HepG2 (cell line): Measurements from ENCODE around the gene MS4A15. TPM values are rescaled to one million over a fixed set of nuclear protein-coding genes. Genes with fewer than 3 reads are reported as not detected.

Experiments used
- ATAC-seq: fragments of 200-7000 bp; cut with Tn5 transposase; 3 replicates; pipeline ENCODE4 v1.9.1; 2020; ENCODE audit warnings: mild to moderate bottlenecking, moderate library complexity
- BruUV-seq: library from RNA; stranded (reverse); fragments of 400-500 nt; replicated peaks from 2 replicates; lab custom pipeline; 2021; lab: Mats Ljungman, UMichigan
- CTCF ChIA-PET: fragments of 300-600 bp; formaldehyde crosslinking; extraction: SDS; loops from one replicate; lab custom pipeline; 2021; ENCODE audit warnings: low total read pairs, inconsistent platforms, low intra/inter-chr PET ratio; lab: Yijun Ruan, JAX
- POLR2A ChIA-PET: fragments of 350-600 bp; sonication (Branson Sonifier 250); formaldehyde crosslinking; loops from one replicate; lab custom pipeline; 2020; ENCODE audit warnings: antibody characterized with exemption, inconsistent platforms; lab: Yijun Ruan, JAX
- DNase-seq: peaks from one replicate; pipeline ENCODE4 v3.0.0-alpha.2; 2015; ENCODE audit warnings: low spot score
- FAIRE-seq: peaks from 3 replicates; lab custom pipeline; 2011; peaks lifted over from hg19 to GRCh38; lab: Jason Lieb, UNC
- H2AFZ ChIP-seq: one replicate; pipeline ENCODE4 v1.6.1; 2011; ENCODE audit warnings: low read length, inconsistent platforms
- H3K27ac ChIP-seq: fragments of 300-600 bp; 3 replicates; pipeline ENCODE4 v1.8.0; 2011; ENCODE audit warnings: mixed run types, mild to moderate bottlenecking, mixed read lengths, low read length, inconsistent platforms; ENCODE audit not compliant: insufficient read depth; ENCODE audit errors: extremely low read length
- H3K27me3 ChIP-seq, 2 experiments: fragments of 200-600 bp in 1 of 2; 2 replicates in 1 of 2; 3 replicates in 1 of 2; pipeline versions ENCODE4 v1.6.0 to v1.8.0; 2011; ENCODE audit warnings: low read length in 2 of 2, mild to moderate bottlenecking in 2 of 2, moderate library complexity in 2 of 2, inconsistent platforms in 1 of 2; ENCODE audit not compliant: insufficient read depth in 2 of 2, control insufficient read depth in 1 of 2
- H3K36me3 ChIP-seq, 2 experiments: fragments of 200-600 bp in 1 of 2; replicated peaks in 1 of 2; 2 replicates in 1 of 2; 3 replicates in 1 of 2; pipeline versions ENCODE4 v1.5.1 to v1.8.0; 2011; ENCODE audit warnings: low read length in 2 of 2, inconsistent platforms in 1 of 2; ENCODE audit not compliant: insufficient read depth in 2 of 2, control insufficient read depth in 1 of 2
- H3K4me1 ChIP-seq: 2 replicates; pipeline ENCODE4 v1.5.1; 2012; ENCODE audit warnings: low read length, inconsistent platforms; ENCODE audit not compliant: insufficient read depth
- H3K4me2 ChIP-seq: 2 replicates; pipeline ENCODE4 v1.6.0; 2011; ENCODE audit warnings: low read depth, low read length, inconsistent platforms
- H3K4me3 ChIP-seq, 3 experiments: fragments of 200-600 bp in 1 of 3; sonication (generic), shearing (Covaris generic) in 1 of 3; replicated peaks in 1 of 3; 2 replicates each; pipeline ENCODE4 v1.5.1; 2011 to 2016; ENCODE audit warnings: low read length in 3 of 3, inconsistent platforms in 2 of 3, low read depth in 2 of 3, mild to moderate bottlenecking in 2 of 3, control low read depth in 1 of 3, mixed read lengths in 1 of 3; ENCODE audit not compliant: insufficient read depth in 1 of 3
- H3K79me2 ChIP-seq: one replicate; pipeline ENCODE4 v1.6.1; 2011; ENCODE audit warnings: low read length, inconsistent platforms; ENCODE audit not compliant: insufficient read depth
- H3K9ac ChIP-seq: 2 replicates; pipeline ENCODE4 v1.6.0; 2011; ENCODE audit warnings: mild to moderate bottlenecking, low read depth, low read length, inconsistent platforms; ENCODE audit not compliant: insufficient read depth
- H3K9me3 ChIP-seq: 2 replicates; pipeline ENCODE4 v1.5.1; 2012; ENCODE audit warnings: mild to moderate bottlenecking, low read length
- H4K20me1 ChIP-seq: 2 replicates; pipeline ENCODE4 v1.6.0; 2011; ENCODE audit warnings: inconsistent platforms, mild to moderate bottlenecking, low read length, moderate library complexity; ENCODE audit not compliant: insufficient read depth
- CAMTA2 ChIP-seq: sonication (generic); formaldehyde crosslinking; IDR thresholded peaks from 2 replicates; pipeline ENCODE4 v1.4.0; 2020; ENCODE audit warnings: mild to moderate bottlenecking, missing genetic modification reagents, borderline replicate concordance
- FOSL1 ChIP-seq: sonication (generic); formaldehyde crosslinking; IDR thresholded peaks from 2 replicates; pipeline ENCODE4 v1.9.0; 2021; ENCODE audit warnings: missing genetic modification reagents, borderline replicate concordance
- GZF1 ChIP-seq: sonication (generic); formaldehyde crosslinking; IDR thresholded peaks from 2 replicates; pipeline ENCODE4 v1.5.1; 2020; ENCODE audit warnings: mild to moderate bottlenecking, missing genetic modification reagents
- KLF13 ChIP-seq: sonication (generic); formaldehyde crosslinking; IDR thresholded peaks from 2 replicates; pipeline ENCODE4 v1.4.0; 2020; ENCODE audit warnings: mild to moderate bottlenecking, missing genetic modification reagents
- MEIS2 ChIP-seq: sonication (generic); formaldehyde crosslinking; IDR thresholded peaks from 2 replicates; pipeline ENCODE4 v1.9.0; 2021; ENCODE audit warnings: mild to moderate bottlenecking, missing genetic modification reagents
- NFE2 ChIP-seq: sonication (generic); formaldehyde crosslinking; IDR thresholded peaks from 2 replicates; pipeline ENCODE4 v1.4.0; 2020; ENCODE audit warnings: missing genetic modification reagents
- SALL2 ChIP-seq: sonication (generic); formaldehyde crosslinking; IDR thresholded peaks from 2 replicates; pipeline ENCODE4 v1.8.1; 2023; ENCODE audit warnings: mild to moderate bottlenecking, missing genetic modification reagents, inconsistent platforms
- SMARCE1 ChIP-seq: fragments of 450-650 bp; IDR thresholded peaks from 2 replicates; pipeline ENCODE4 v1.6.1; 2017; ENCODE audit warnings: borderline replicate concordance
- WIZ ChIP-seq: sonication (generic); formaldehyde crosslinking; IDR thresholded peaks from 2 replicates; pipeline ENCODE4 v1.5.1; 2020; ENCODE audit warnings: mild to moderate bottlenecking, missing genetic modification reagents
- YEATS4 ChIP-seq: sonication (generic); formaldehyde crosslinking; IDR thresholded peaks from 2 replicates; pipeline ENCODE4 v1.4.0; 2020; ENCODE audit warnings: missing genetic modification reagents, borderline replicate concordance
- ZNF30 ChIP-seq: sonication (generic); formaldehyde crosslinking; IDR thresholded peaks from 2 replicates; pipeline ENCODE4 v1.5.0; 2020; ENCODE audit warnings: mild to moderate bottlenecking, missing genetic modification reagents
- ZNF703 ChIP-seq: sonication (generic); formaldehyde crosslinking; IDR thresholded peaks from 2 replicates; pipeline ENCODE4 v1.5.1; 2020; ENCODE audit warnings: missing genetic modification reagents, mild to moderate bottlenecking, moderate library complexity, borderline replicate concordance
- WGBS: methylation state at CpG from one replicate; pipeline ENCODE4 v1.1.6; 2017; ENCODE audit warnings: low lambda C conversion rate; 5-methylcytosine and 5-hydroxymethylcytosine counted together
- in situ Hi-C: cut with HindIII; loops from 2 replicates; pipeline ENCODE4 v1.10.0; 2017; ENCODE audit warnings: low pct_unique_long_range_greater_than_20kb; ENCODE audit not compliant: extremely low pct_ligation_motif_present
- intact Hi-C: fragments of 100-400 bp; cut with micrococcal nuclease; formaldehyde crosslinking; loops from one replicate; pipeline ENCODE4 v1.10.0; 2022; ENCODE audit not compliant: unreplicated experiment
- polyA plus RNA-seq, 8 experiments: library from polyadenylated mRNA; depleted of rRNA in 3 of 8; stranded (reverse) in 7 of 8; unstranded in 1 of 8; fragments of >200 nt; fragmentation: Illumina TruSeq in 4 of 8; extraction: Trizol in 4 of 8; gene quantifications; 2 replicates each; pipeline versions ENCODE4 v1.2.1 to v1.2.3, GENCODE V29; 2011 to 2016; ENCODE audit warnings: low read depth in 4 of 8, missing spikeins in 1 of 8, mixed read lengths in 1 of 8; ENCODE audit not compliant: insufficient read depth in 1 of 8
- total RNA-seq, 5 experiments: library from RNA; depleted of rRNA; stranded (reverse); fragments of >200 nt; fragmentation: Illumina TruSeq; extraction: Trizol; gene quantifications; 2 replicates each; pipeline ENCODE4 v1.2.3, GENCODE V29; 2016; ENCODE audit warnings: low read depth in 1 of 5
- TF ChIP-seq, protein P1 (sequence below): IDR thresholded peaks from 2 replicates; pipeline ENCODE4 v1.6.1; 2016; ENCODE audit warnings: control low read depth
- TF ChIP-seq, protein P2 (sequence below): sonication (generic); formaldehyde crosslinking; IDR thresholded peaks from 2 replicates; pipeline ENCODE4 v1.5.1; 2020; ENCODE audit warnings: missing genetic modification reagents, mild to moderate bottlenecking, borderline replicate concordance
- TF ChIP-seq, protein P3 (sequence below): sonication (generic); formaldehyde crosslinking; IDR thresholded peaks from 2 replicates; pipeline ENCODE4 v1.5.1; 2020; ENCODE audit warnings: missing genetic modification reagents, mild to moderate bottlenecking, borderline replicate concordance
- TF ChIP-seq, protein P4 (sequence below): IDR thresholded peaks from 2 replicates; pipeline ENCODE4 v1.6.1; 2018; ENCODE audit warnings: missing genetic modification reagents, mild to moderate bottlenecking, missing compliant biosample characterization

The MS4A15 gene
- total and polyA plus RNA-seq, 2 of the 13 experiments (the other 11 are each of a cell fraction or from before 2014, with no cell fraction given): not detected

DNA sequence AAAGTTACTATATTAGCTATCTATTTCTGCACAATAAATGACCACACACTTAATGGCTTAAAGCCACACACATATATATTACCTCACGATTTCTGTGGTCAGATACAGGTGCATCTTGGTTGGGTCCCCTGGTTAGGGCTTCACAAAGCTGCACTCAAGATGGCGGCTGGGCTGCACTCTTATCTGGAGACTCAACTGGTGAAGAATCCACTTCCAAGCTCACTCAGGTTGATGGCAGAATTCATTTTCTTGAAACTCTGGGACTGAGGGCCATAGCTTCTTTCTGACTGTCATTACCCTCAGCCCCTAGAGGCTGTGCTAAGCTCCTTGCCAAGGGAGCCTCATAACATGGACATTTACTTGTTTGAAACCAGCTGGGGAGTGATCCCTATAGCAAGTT, 23.4 kb downstream of the MS4A15 start:
- POLR2A ChIA-PET: no interaction called here
- in situ Hi-C loops (no loop called here), intact Hi-C loops (no loop called here)
- Histone ChIP-seq H4K20me1 (no peaks in the 10 kb centered on the region), H3K27me3 (peaks cover 0 to 5% of the 10 kb centered on the region in 2 experiments; a peak in 1 of 5 replicates), H3K36me3 (no peaks in the 10 kb centered on the region), H3K9me3 (no peaks in the 10 kb centered on the region), H3K4me3 (no peak overlapping the region), H3K27ac (no peak overlapping the region), H3K79me2 (no peaks in the 10 kb centered on the region), H3K4me1 (no peaks in the 10 kb centered on the region), H2AFZ (no peak overlapping the region), H3K9ac (no peak overlapping the region), H3K4me2 (no peak overlapping the region)
- 21% methylated on average over 2 of the region's 2 CpGs for WGBS
- FAIRE-seq: no peak
- CTCF ChIA-PET: no interaction called here
- no TSS peak for BruUV-seq
- no peak for ATAC-seq
- DNase-seq: no peak
- TF ChIP-seq SMARCE1: no peak
- TF ChIP-seq, all 625 proteins: peak for 0

DNA sequence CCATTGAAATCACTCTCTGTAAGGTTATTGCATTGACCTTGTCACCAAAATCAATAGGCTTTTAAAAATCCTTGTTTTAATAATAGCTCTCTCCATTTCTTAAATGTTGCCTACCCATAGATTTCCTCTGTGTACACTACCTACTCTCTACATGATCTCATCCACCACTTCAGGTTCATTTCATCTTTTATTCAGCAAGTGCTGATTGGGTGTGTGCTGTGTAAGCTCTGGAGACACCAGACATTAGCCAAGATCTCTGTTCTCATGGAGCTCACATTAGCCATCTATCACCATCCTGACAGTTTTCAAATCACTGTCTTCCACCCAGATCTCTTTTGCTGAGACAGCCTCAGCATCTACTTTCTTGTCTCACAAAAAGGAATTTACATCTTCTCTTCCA, 24.1 kb downstream of the MS4A15 start:
- no peaks in the 10 kb centered on the region for H4K20me1 ChIP-seq
- no TSS peak for BruUV-seq
- H3K4me3 ChIP-seq: no peak overlapping the region
- no peak for ATAC-seq
- no peak overlapping the region for H3K4me2 ChIP-seq
- H2AFZ ChIP-seq: no peak overlapping the region
- in situ Hi-C loops: no loop called here
- CTCF ChIA-PET: no interaction called here
- DNase-seq: no peak
- H3K9ac ChIP-seq: no peak overlapping the region
- no peak overlapping the region for H3K27ac ChIP-seq
- H3K9me3 ChIP-seq: no peaks in the 10 kb centered on the region
- POLR2A ChIA-PET: no interaction called here
- no peaks in the 10 kb centered on the region for H3K79me2 ChIP-seq
- no peaks in the 10 kb centered on the region for H3K4me1 ChIP-seq
- H3K36me3 ChIP-seq: no peaks in the 10 kb centered on the region
- H3K27me3 ChIP-seq: peaks cover 0 to 5% of the 10 kb centered on the region in 2 experiments; a peak in 1 of 5 replicates
- intact Hi-C loops: no loop called here
- no peak for FAIRE-seq
- TF ChIP-seq, protein P1, sequence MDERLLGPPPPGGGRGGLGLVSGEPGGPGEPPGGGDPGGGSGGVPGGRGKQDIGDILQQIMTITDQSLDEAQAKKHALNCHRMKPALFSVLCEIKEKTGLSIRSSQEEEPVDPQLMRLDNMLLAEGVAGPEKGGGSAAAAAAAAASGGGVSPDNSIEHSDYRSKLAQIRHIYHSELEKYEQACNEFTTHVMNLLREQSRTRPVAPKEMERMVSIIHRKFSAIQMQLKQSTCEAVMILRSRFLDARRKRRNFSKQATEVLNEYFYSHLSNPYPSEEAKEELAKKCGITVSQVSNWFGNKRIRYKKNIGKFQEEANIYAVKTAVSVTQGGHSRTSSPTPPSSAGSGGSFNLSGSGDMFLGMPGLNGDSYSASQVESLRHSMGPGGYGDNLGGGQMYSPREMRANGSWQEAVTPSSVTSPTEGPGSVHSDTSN (CRISPR knock-in tag): no peak
- no peak for TF ChIP-seq ZNF703 (CRISPR knock-in tag)
- no peak for TF ChIP-seq GZF1 (CRISPR knock-in tag)
- TF ChIP-seq CAMTA2 (CRISPR knock-in tag): no peak
- TF ChIP-seq, protein P2, sequence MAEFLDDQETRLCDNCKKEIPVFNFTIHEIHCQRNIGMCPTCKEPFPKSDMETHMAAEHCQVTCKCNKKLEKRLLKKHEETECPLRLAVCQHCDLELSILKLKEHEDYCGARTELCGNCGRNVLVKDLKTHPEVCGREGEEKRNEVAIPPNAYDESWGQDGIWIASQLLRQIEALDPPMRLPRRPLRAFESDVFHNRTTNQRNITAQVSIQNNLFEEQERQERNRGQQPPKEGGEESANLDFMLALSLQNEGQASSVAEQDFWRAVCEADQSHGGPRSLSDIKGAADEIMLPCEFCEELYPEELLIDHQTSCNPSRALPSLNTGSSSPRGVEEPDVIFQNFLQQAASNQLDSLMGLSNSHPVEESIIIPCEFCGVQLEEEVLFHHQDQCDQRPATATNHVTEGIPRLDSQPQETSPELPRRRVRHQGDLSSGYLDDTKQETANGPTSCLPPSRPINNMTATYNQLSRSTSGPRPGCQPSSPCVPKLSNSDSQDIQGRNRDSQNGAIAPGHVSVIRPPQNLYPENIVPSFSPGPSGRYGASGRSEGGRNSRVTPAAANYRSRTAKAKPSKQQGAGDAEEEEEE (CRISPR knock-in tag): no peak
- TF ChIP-seq, protein P3, sequence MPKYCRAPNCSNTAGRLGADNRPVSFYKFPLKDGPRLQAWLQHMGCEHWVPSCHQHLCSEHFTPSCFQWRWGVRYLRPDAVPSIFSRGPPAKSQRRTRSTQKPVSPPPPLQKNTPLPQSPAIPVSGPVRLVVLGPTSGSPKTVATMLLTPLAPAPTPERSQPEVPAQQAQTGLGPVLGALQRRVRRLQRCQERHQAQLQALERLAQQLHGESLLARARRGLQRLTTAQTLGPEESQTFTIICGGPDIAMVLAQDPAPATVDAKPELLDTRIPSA (CRISPR knock-in tag): no peak
- no peak for TF ChIP-seq FOSL1 (CRISPR knock-in tag)
- TF ChIP-seq KLF13 (CRISPR knock-in tag): no peak
- TF ChIP-seq WIZ (CRISPR knock-in tag): no peak
- no peak for TF ChIP-seq SALL2 (CRISPR knock-in tag)
- TF ChIP-seq MEIS2 (CRISPR knock-in tag): no peak
- TF ChIP-seq NFE2: no peak
- TF ChIP-seq, protein P4, sequence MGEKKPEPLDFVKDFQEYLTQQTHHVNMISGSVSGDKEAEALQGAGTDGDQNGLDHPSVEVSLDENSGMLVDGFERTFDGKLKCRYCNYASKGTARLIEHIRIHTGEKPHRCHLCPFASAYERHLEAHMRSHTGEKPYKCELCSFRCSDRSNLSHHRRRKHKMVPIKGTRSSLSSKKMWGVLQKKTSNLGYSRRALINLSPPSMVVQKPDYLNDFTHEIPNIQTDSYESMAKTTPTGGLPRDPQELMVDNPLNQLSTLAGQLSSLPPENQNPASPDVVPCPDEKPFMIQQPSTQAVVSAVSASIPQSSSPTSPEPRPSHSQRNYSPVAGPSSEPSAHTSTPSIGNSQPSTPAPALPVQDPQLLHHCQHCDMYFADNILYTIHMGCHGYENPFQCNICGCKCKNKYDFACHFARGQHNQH (CRISPR knock-in tag): no peak
- no peak for TF ChIP-seq ZNF30 (CRISPR knock-in tag)
- TF ChIP-seq YEATS4 (CRISPR knock-in tag): no peak
